Stimulated activated CD4-positive, alpha-beta T cell treated with anti-CD3 and anti-CD28 coated beads, TNF-alpha, amount 100 ng/mL, for 24 hours (primary cell): ENCODE measurements around the gene FKBP2.

Source experiments
- DNase-seq, 3 experiments: peaks; one replicate each; pipeline ENCODE4 v3.0.0-alpha.2; 2020; ENCODE audit warnings: low read depth in 3 of 3

The FKBP2 gene

DNA sequence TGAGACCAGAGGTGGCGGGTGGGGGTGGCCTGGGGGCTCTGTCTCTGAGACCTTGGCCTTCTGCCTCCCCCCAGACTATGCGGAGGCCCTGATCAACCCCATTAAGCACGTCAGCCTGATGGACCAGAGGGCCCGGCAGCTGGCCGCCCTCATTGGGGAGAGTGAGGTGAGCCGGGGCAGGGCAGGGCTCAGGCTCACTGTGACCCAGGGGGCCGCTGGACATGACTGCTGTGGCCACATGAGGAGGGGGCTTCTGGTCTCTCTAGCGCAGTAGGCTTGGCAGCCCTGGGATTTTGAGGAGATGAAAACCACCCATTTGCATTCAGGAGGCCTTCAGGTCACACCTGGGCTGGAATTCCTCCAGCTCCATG, 23.0 kb downstream of the FKBP2 start:
- no peak for DNase-seq

GRCh38 chr11:64264371-64264852, 23.5 kb downstream of the FKBP2 start:
- no peak for DNase-seq

DNA sequence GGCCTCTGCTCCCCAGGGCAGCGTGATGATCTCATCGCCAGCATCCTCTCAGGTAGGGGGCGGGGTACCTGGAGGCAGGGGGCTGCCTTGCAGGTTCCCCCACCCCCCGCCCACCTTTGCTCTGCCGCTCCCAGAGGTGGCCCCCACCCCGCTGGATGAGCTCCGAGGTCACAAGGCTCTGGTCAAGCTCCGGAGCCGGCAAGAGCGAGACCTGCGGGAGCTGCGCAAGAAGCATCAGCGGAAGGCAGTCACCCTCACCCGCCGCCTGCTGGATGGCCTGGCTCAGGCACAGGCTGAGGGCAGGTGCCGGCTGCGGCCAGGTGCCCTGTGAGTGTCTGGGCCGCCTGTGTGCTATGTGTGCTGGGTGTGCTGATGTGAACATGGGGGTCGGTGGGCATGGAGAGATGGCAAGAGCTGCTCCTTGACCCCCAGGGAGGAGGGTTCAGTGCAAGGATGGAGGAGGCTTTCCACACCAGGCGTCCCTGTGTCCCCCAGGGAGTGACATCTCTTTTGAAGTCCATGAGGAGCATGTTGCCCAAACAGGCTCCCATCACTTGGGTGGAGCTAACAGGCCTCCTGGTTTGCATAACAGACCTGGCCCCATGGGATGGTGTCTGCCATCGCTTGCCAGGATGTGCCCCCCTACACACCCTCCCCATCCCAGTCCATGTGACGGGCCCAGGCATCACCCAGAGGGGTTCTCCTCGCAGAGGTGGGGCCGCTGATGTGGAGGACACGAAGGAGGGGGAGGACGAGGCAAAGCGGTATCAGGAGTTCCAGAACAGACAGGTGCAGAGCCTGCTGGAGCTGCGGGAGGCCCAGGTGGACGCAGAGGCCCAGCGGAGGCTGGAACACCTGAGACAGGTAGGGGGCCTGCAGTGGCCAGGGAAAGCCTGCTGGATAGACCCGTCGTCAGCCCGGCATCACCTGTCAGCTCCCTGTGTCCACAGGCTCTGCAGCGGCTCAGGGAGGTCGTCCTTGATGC, 24.6 kb downstream of the FKBP2 start:
- DNase-seq = no peak

DNA sequence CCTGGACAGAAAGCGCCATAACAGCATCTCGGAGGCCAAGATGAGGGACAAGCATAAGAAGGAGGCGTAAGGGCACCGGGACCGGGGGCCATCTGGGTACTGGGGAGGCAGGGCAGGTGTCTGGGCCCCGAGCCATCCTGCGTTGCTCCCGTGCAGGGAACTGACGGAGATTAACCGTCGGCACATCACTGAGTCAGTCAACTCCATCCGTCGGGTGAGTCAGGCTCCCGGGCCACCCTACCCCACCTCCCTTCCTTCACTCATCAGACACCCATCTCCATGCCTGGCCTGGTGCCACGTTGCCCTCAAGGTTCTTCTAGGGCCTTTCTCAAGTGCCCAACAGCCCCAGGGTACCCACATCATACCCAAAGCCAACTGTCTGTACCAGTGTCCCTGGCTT, 25.4 kb downstream of the FKBP2 start:
- no peak for DNase-seq

- no peak for DNase-seq
Observed at GRCh38 chr11:64267207-64267945, 26.5 kb downstream of the FKBP2 start.

- DNase-seq = no peak
Observed at GRCh38 chr11:64268025-64268892, 27.4 kb downstream of the FKBP2 start.

- DNase-seq = peak in 1 of 3 experiments; percentile 57
Observed at GRCh38 chr11:64268893-64269539, 28.1 kb downstream of the FKBP2 start.

DNA sequence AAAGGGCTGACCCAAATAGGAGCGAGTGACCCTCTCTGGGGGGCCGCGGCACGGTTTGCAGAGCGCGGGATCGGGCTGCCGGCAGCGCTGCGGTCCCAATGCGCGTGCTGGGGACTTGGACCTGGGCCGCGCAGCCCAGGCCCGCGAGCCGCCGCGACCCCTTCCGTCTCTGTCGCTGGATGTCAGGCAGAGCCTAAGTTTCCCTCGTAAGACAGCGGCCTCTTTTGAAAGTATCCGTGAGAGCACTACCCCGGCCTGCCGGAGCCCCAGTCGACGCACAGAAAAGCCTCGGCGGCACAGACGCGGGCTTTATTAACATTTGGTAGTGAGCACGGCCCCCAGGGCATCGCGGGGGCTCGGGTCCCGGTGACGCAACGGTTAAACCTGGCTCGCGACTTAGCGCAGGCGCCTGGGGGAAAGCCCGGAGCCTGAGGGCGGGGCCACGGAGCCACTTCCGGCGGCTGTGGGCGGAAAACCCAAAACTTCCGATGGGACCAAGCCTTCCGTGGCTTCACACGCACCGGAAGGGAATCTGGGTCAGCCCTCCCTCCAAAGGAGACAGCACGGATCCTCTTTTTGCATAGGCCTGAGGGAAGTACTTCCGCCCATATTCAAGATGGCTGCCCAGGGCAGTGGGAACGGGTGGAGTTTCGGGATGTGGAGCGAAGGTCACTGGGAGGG, 28.8 kb downstream of the FKBP2 start:
- DNase-seq = peak; percentile 97 to 98 (median 98)

- DNase-seq = no peak
Observed at GRCh38 chr11:64275031-64275800, 34.3 kb downstream of the FKBP2 start.

DNA sequence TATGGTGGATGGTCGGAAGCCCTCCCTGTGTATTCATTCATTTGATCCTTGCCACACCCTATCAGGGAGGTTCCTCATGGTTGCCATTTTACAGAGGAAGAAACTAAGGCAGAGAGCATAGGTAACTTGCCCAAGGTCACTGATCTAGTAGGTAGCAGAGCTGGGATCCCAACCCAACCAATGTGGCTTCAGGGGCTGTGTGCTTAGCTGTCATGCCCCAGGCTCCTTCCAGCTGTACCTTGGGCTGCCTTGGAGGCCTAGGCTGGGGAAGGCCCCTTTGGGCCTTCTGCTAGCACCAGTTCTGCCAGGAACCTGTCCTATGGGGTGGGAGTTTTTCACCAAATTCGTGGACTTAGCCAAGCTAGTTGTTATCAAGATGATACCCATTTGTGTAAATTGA, 34.9 kb downstream of the FKBP2 start:
- no peak for DNase-seq

GRCh38 chr11:64276653-64277431, 35.9 kb downstream of the FKBP2 start:
- no peak for DNase-seq

DNA sequence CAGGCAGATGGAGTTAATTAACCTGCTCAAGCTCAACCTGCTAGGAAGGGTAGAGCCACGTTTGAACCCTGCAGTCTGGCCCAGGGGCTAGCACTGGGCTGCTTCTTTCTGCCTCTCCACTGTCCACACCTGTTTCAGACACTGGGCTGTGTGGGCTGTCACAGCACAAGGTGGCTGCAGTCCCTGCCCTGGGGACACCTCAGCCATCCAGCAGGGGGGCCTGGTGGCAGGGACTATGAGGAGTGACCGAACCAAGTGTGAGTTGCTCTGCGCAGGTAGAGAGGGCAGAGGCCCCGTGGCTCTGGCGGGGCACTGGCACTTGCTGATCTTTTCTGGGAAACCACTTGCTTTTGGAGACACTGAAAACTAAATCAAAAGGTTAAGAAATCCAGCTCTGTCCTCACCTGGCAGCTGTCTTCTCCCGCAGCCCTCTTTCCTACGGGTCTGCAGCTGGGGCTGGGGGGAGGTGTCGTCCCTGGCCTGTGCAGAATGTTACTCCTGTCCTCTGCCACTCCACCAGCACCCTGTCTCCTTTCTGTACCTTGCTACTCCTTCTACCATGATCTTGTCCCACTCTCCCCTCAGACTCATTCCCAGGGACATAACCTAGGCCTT, 37.8 kb downstream of the FKBP2 start:
- DNase-seq = no peak

DNA sequence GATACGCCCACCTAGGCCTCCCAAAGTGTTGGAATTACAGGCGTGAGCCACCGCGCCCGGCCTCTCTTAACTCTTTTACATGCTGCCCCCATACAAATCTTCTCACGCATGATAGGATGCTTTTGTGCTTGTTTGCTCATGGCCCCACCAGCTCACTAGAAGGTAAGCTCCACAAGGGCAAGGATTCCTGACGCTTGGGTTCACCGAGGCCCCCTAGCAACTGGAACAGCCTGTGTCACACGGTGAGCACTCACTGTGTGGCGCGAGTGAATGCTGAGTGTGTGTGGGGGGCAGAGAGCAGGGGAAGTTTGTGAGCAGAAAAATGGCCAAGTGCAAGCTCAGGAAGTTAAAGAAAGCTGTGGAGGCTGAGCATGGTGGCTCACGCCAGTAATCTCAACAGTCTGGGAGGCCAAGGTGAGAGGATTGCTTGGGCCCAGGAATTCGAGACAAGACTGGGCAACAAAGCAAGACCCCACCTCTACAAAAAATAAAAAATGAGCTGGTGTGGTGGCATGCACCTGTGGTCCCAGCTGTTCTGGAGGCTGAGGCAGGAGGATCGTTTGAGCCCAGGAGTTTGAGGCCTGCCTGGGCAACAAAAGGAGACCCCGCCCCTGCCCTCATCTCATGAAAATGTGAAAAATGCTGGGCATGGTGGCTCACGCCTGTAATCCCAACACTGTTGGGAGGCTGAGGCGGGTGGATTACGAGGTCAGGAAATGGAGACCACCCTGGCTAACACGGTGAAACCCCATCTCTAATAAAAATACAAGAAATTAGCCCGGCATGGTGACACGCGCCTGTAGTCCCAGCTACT, 41.3 kb downstream of the FKBP2 start:
- no peak for DNase-seq

DNA sequence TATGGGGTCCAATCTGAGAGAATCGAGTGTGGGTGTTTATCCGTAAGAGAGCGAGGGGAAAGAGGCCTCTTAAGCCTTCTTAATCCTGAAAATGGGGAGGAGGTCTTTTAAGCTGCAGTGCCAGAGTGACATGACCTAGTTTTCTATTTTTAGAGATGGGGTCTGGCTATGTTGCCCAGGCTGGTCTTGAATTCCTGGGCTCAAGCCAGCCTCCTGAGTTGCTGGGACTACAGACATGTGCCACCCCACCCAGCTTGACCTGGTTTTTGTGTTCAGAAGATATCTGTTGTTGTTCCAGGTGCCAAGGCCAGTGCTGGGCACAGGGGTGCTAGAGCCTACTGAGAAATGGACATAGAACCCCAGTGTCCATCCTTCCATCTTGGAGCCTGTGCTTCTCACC, 42.2 kb downstream of the FKBP2 start:
- DNase-seq = no peak

DNA sequence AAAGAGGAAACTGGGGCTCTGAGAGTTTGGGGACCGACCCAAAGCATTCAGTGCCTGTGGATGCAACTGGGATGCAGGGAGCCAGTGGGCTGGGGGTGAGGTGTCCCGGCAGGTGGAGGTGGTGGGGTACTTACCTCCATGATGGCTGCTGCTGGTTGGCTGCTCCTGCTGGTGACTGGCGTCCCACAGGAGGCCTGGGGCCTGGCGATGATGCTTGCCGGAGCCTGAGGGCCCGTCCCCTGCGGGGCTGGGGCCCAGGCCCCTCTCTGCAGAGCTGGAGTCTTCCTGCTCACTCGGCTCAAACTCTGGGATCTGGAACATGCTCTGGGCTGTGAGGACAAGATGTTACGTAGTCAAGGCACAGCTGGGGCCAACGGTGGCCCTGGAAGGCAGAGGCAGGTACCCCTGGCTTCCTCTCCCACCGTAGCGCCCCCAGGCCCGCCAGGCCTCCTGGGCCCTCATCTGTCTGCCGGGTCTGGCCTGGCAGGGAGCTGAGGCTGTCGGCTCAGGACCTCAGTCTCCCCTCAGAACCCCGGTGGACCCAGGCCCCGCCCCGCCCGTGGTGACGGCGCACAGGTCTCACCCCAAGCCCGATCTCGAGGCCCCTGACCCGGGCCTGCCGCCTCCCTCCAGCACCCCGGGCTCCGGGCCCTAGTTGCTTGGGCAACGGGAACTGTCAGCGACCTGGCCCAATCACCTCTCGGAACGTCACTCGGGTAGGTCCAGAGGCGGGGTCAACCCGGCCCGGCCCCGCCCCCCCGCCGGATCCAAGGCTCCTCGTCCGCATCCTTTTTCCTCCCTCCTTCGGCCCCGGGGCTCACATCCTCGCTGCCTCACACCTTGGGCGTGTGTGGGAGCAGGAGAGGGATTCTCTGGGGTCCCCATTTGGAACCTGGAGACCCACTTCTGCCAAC, 43.4 kb downstream of the FKBP2 start, which contains the start of gene BAD:
Gene BAD (minus strand): TSS at position 618 of the 914 bp plus-strand sequence. CDS start 297 bp downstream, at position 321.
- DNase-seq = peak; percentile 85 to 94 (median 86)
